A673 (cell line): ENCODE data around the gene PPM1F. TPM values are rescaled to one million over a fixed set of nuclear protein-coding genes. Genes with fewer than 3 reads are reported as not detected.

ENCODE experiments used
- BruUV-seq: library from RNA; stranded (reverse); fragments of 400-500 nt; replicated peaks from 2 replicates; lab custom pipeline; 2021; lab: Mats Ljungman, UMichigan
- CTCF ChIA-PET: fragments of 300-600 bp; sonication (Branson Sonifier 250); formaldehyde crosslinking; loops from one replicate; lab custom pipeline; 2022; ENCODE audit warnings: antibody characterized with exemption; lab: Charles Lee
- POLR2A ChIA-PET: fragments of 300-600 bp; sonication (Branson Sonifier 250); formaldehyde crosslinking; loops from one replicate; lab custom pipeline; 2022; ENCODE audit warnings: antibody characterized with exemption; ENCODE audit not compliant: low non-redundant PET; lab: Charles Lee
- DNase-seq: peaks from one replicate; pipeline ENCODE4 v3.0.0-alpha.2; 2015; ENCODE audit warnings: low spot score
- H3K27ac ChIP-seq: fragments of 200-600 bp; sonication (generic); 2 replicates; pipeline ENCODE4 v1.5.1; 2016; ENCODE audit warnings: mixed run types, low read depth, mild to moderate bottlenecking, mixed read lengths, antibody characterized with exemption, low read length; ENCODE audit not compliant: poor library complexity, severe bottlenecking
- H3K27me3 ChIP-seq: fragments of 200-600 bp; sonication (generic); replicated peaks from 2 replicates; pipeline ENCODE4 v1.6.1; 2017; ENCODE audit warnings: mixed run types, low read depth, mild to moderate bottlenecking, mixed read lengths, antibody characterized with exemption, low read length; ENCODE audit not compliant: insufficient read depth, poor library complexity
- H3K36me3 ChIP-seq: fragments of 200-600 bp; sonication (generic); 2 replicates; pipeline ENCODE4 v1.6.1; 2016; ENCODE audit warnings: mixed run types, mild to moderate bottlenecking, mixed read lengths, antibody characterized with exemption, low read length; ENCODE audit not compliant: insufficient read depth, poor library complexity, severe bottlenecking
- H3K4me1 ChIP-seq: fragments of 200-600 bp; sonication (generic); 2 replicates; pipeline ENCODE4 v1.6.1; 2017; ENCODE audit warnings: mixed run types, mild to moderate bottlenecking, mixed read lengths, antibody characterized with exemption, low read length; ENCODE audit not compliant: insufficient read depth, poor library complexity, severe bottlenecking
- H3K4me3 ChIP-seq: fragments of 200-600 bp; sonication (generic); 2 replicates; pipeline ENCODE4 v1.5.1; 2016; ENCODE audit warnings: low read depth, mixed run types, mild to moderate bottlenecking, mixed read lengths, low read length; ENCODE audit not compliant: poor library complexity, severe bottlenecking
- H3K9me3 ChIP-seq: fragments of 200-600 bp; sonication (generic); 2 replicates; pipeline ENCODE4 v1.6.1; 2016; ENCODE audit warnings: mixed run types, low read depth, mild to moderate bottlenecking, mixed read lengths, antibody characterized with exemption, low read length; ENCODE audit not compliant: poor library complexity, severe bottlenecking
- CTCF ChIP-seq: fragments of 300-800, 200-600 bp; sonication (generic); conservative IDR thresholded peaks from 2 replicates; pipeline ENCODE4 v1.5.1; 2017; ENCODE audit warnings: low read depth, mild to moderate bottlenecking, antibody characterized with exemption, low read length, moderate library complexity, mixed read lengths
- EZH2 ChIP-seq: fragments of 200-600 bp; sonication (generic); IDR thresholded peaks from 2 replicates; pipeline ENCODE4 v1.6.1; 2017; ENCODE audit warnings: borderline replicate concordance, low read depth, mild to moderate bottlenecking, mixed read lengths, antibody characterized with exemption, low read length; ENCODE audit not compliant: poor library complexity, severe bottlenecking
- intact Hi-C: fragments of 100-400 bp; cut with micrococcal nuclease; formaldehyde crosslinking; loops from one replicate; pipeline ENCODE4 v1.10.0; 2022; ENCODE audit not compliant: unreplicated experiment
- total RNA-seq: library from RNA; stranded (reverse); gene quantifications from 2 replicates; pipeline ENCODE4 v1.2.3, GENCODE V29; 2021

Gene PPM1F
- total RNA-seq, 1 experiment from 2014 or later = 101 TPM

- DNase-seq = no peak
- Histone ChIP-seq H3K27me3 (no peaks in the 10 kb centered on the region), H3K36me3 (no peaks in the 10 kb centered on the region), H3K4me1 (peaks cover 39% of the 10 kb centered on the region), H3K9me3 (no peaks in the 10 kb centered on the region), H3K27ac (no peak overlapping the region), H3K4me3 (no peak overlapping the region)
- intact Hi-C loops = no loop called here
- TF ChIP-seq EZH2 (no peak), CTCF (no peak)
- BruUV-seq = TSS peak; percentile 28
- ChIA-PET POLR2A (no interaction called here), CTCF (no interaction called here)
These were observed 1.6 kb downstream of the PPM1F start for GRCh38 chr22:21951062-21951461.

- ChIA-PET CTCF (no interaction called here), POLR2A (no interaction called here)
- H3K27ac ChIP-seq = peak overlapping the region; percentile 62
- no peak for DNase-seq
- peaks cover 39% of the 10 kb centered on the region for H3K4me1 ChIP-seq
- TF ChIP-seq EZH2 (no peak), CTCF (no peak)
- no peaks in the 10 kb centered on the region for H3K9me3 ChIP-seq
- intact Hi-C loops = no loop called here
- H3K36me3 ChIP-seq = peaks cover 6% of the 10 kb centered on the region
- no peaks in the 10 kb centered on the region for H3K27me3 ChIP-seq
- H3K4me3 ChIP-seq = no peak overlapping the region
- no TSS peak for BruUV-seq
These were observed 2.7 kb downstream of the PPM1F start for GRCh38 chr22:21949948-21950347.

GRCh38 chr22:21949569-21949918 is 3.1 kb downstream of the PPM1F start:
- Histone ChIP-seq H3K9me3 (no peaks in the 10 kb centered on the region), H3K4me3 (no peak overlapping the region), H3K4me1 (peaks cover 39% of the 10 kb centered on the region), H3K27me3 (no peaks in the 10 kb centered on the region), H3K27ac (peak overlapping the region; percentile 62), H3K36me3 (peaks cover 10% of the 10 kb centered on the region)
- ChIA-PET CTCF (no interaction called here), POLR2A (no interaction called here)
- intact Hi-C loops = no loop called here
- no peak for TF ChIP-seq EZH2
- no peak for TF ChIP-seq CTCF
- DNase-seq = no peak
- no TSS peak for BruUV-seq
